Panc1 (cell line): Measurements from ENCODE around the gene DNAAF5. TPM values are rescaled to one million over a fixed set of nuclear protein-coding genes. Genes with fewer than 3 reads are reported as not detected.

Experiments used
- ATAC-seq: fragments of 200-7000 bp; cut with Tn5 transposase; 2 replicates; pipeline ENCODE4 v1.9.1; 2020; ENCODE audit warnings: mild to moderate bottlenecking, moderate library complexity
- BruUV-seq: library from RNA; stranded (reverse); fragments of 400-500 nt; replicated peaks from 2 replicates; lab custom pipeline; 2021; lab: Mats Ljungman, UMichigan
- CTCF ChIA-PET: fragments of 300-600 bp; sonication (Branson Sonifier 250); formaldehyde crosslinking; loops from one replicate; lab custom pipeline; 2022; ENCODE audit warnings: antibody characterized with exemption; lab: Charles Lee
- POLR2A ChIA-PET: fragments of 300-600 bp; sonication (Branson Sonifier 250); formaldehyde crosslinking; loops from one replicate; lab custom pipeline; 2022; ENCODE audit warnings: antibody characterized with exemption; lab: Charles Lee
- DNase-seq: peaks from one replicate; pipeline ENCODE4 v3.0.0-alpha.2; 2010; ENCODE audit warnings: low read depth, low spot score
- H3K27ac ChIP-seq: 2 replicates; pipeline ENCODE4 v1.5.1; 2011; ENCODE audit warnings: mild to moderate bottlenecking, low read length, inconsistent platforms
- H3K27me3 ChIP-seq: fragments of 200-500 bp; sonication (Bioruptor generic); 2 replicates; pipeline ENCODE4 v1.6.0; 2014; ENCODE audit warnings: low read length, inconsistent platforms; ENCODE audit not compliant: control insufficient read depth, insufficient read depth
- H3K36me3 ChIP-seq: fragments of 200-500 bp; sonication (Bioruptor generic); 2 replicates; pipeline ENCODE4 v1.5.1; 2014; ENCODE audit warnings: inconsistent platforms, mild to moderate bottlenecking, low read length, moderate library complexity; ENCODE audit not compliant: control insufficient read depth, insufficient read depth
- H3K4me1 ChIP-seq: 2 replicates; pipeline ENCODE4 v1.5.1; 2011; ENCODE audit warnings: inconsistent platforms, mild to moderate bottlenecking, low read length, moderate library complexity; ENCODE audit not compliant: control insufficient read depth, insufficient read depth
- H3K4me3 ChIP-seq, 2 experiments: 2 replicates each; pipeline ENCODE4 v1.5.1; 2011 to 2012; ENCODE audit warnings: low read depth in 2 of 2, low read length in 2 of 2, mild to moderate bottlenecking in 2 of 2, inconsistent platforms in 1 of 2, moderate library complexity in 1 of 2
- H3K9me3 ChIP-seq: fragments of 200-500 bp; sonication (Bioruptor generic); 2 replicates; pipeline ENCODE4 v1.5.1; 2014; ENCODE audit warnings: low read depth, mild to moderate bottlenecking, inconsistent platforms, low read length, moderate library complexity; ENCODE audit not compliant: control insufficient read depth, insufficient read depth
- CTCF ChIP-seq: fragments of 450-650 bp; IDR thresholded peaks from 2 replicates; pipeline ENCODE4 v1.5.1; 2017; ENCODE audit warnings: mild to moderate bottlenecking
- POLR2AphosphoS5 ChIP-seq: IDR thresholded peaks from 2 replicates; pipeline ENCODE4 v1.6.1; 2012; ENCODE audit warnings: mild to moderate bottlenecking, low read depth, low read length, moderate library complexity
- REST ChIP-seq, 2 experiments: IDR thresholded peaks; 2 replicates each; pipeline ENCODE4 v1.6.1; 2011 to 2012; ENCODE audit warnings: low read depth in 2 of 2, control low read depth in 1 of 2, low read length in 1 of 2, mild to moderate bottlenecking in 1 of 2, moderate library complexity in 1 of 2; ENCODE audit not compliant: insufficient read depth in 1 of 2
- SIN3A ChIP-seq: IDR thresholded peaks from 2 replicates; pipeline ENCODE4 v1.6.1; 2012; ENCODE audit warnings: low read depth, mild to moderate bottlenecking, low read length, moderate library complexity, borderline replicate concordance; ENCODE audit not compliant: insufficient read depth
- TCF7L2 ChIP-seq: IDR thresholded peaks from 2 replicates; pipeline ENCODE4 v1.6.1; 2011; ENCODE audit warnings: mild to moderate bottlenecking, low read depth, low read length, inconsistent platforms
- in situ Hi-C: cut with HindIII; loops from 2 replicates; pipeline ENCODE4 v1.10.0; 2016; ENCODE audit warnings: low sequenced_read_pairs, low pct_unique_long_range_greater_than_20kb
- intact Hi-C: fragments of 100-400 bp; cut with micrococcal nuclease; formaldehyde crosslinking; loops from one replicate; pipeline ENCODE4 v1.10.0; 2022; ENCODE audit not compliant: unreplicated experiment
- total RNA-seq: library from RNA; stranded (reverse); gene quantifications from one replicate; pipeline ENCODE4 v1.2.1, GENCODE V29; 2021; ENCODE audit not compliant: unreplicated experiment

The DNAAF5 gene
- total RNA-seq, 1 experiment from 2014 or later: 79.5 TPM

DNA sequence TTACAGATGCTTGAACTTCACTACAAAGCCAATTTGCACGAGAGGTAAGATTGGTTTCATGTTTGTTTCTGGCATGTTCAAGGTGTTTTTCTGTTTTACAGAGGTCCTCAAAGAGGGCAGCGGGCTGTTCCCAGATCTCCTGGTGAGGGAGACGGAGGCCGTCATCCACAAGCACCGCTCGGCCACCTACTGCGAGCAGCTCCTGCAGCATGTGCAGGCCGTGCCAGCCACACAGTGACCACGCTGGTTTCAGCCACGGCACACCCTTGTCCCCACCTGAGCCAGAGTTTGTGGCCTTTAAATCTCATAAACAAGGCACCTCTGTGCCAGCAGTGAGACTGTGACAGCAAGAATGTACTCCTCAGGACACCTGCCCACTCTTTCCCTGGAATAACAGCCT, 58.9 kb downstream of the DNAAF5 start:
- in situ Hi-C loops (no loop called here), intact Hi-C loops (loop anchor here (5.0 kb wide), 1 partner anchor 87 kb away; no protein-coding TSS in a partner anchor)
- CTCF ChIA-PET: interaction anchor here (0.7 kb wide), 1 partner anchor 83 kb away, joined by 3 read pairs; no protein-coding TSS in a partner anchor
- no peak for TF ChIP-seq SIN3A
- no peak for TF ChIP-seq POLR2AphosphoS5
- TF ChIP-seq TCF7L2: no peak
- TF ChIP-seq REST (IDR thresholded peaks at IDR 0.05; ENCODE audit: insufficient read depth in 1 of 2, low read depth in 2 of 2, low read length in 1 of 2): no peak
- TF ChIP-seq CTCF: no peak
- H3K36me3 ChIP-seq: peaks cover 6% of the 10 kb centered on the region
- H3K27ac ChIP-seq: no peak overlapping the region
- BruUV-seq: no TSS peak
- DNase-seq (no peak), ATAC-seq (no peak)
- POLR2A ChIA-PET: no interaction called here
- no peaks in the 10 kb centered on the region for H3K27me3 ChIP-seq
- no peaks in the 10 kb centered on the region for H3K9me3 ChIP-seq
- no peak overlapping the region for H3K4me3 ChIP-seq
- H3K4me1 ChIP-seq: no peaks in the 10 kb centered on the region

- peak; percentile 95 for TF ChIP-seq CTCF
- no peak for TF ChIP-seq POLR2AphosphoS5
- no peaks in the 10 kb centered on the region for H3K27me3 ChIP-seq
- H3K27ac ChIP-seq: no peak overlapping the region
- no TSS peak for BruUV-seq
- ATAC-seq: peak; percentile 73
- intact Hi-C loops: loop anchor here (5.0 kb wide), 1 partner anchor 86 kb away; no protein-coding TSS in a partner anchor
- peak; percentile 39 for DNase-seq
- in situ Hi-C loops: no loop called here
- ChIA-PET CTCF (interaction anchor here (0.7 kb wide), 1 partner anchor 314 kb away, joined by 4 read pairs; no protein-coding TSS in a partner anchor), POLR2A (interaction anchor here (0.5 kb wide), 1 partner anchor 94 kb away, joined by 3 read pairs; no protein-coding TSS in a partner anchor)
- H3K4me1 ChIP-seq: no peaks in the 10 kb centered on the region
- H3K9me3 ChIP-seq: no peaks in the 10 kb centered on the region
- H3K36me3 ChIP-seq: no peaks in the 10 kb centered on the region; the same call in 1 of the 2 replicates
- no peak overlapping the region for H3K4me3 ChIP-seq
Observed at GRCh38 chr7:786472-787255, 60.2 kb downstream of the DNAAF5 start.
